GM18870 (cell line): ENCODE measurements around the gene DAW1.
"Not testable (repeated sequence)": the region's sequence is repeated elsewhere in the genome, so short reads cannot be mapped to it uniquely, and the experiment has no call there.

ENCODE experiments used
- ATAC-seq: cut with Tn5 transposase; IDR thresholded peaks from one replicate; pipeline ENCODE4 v1.9.1; 2021; ENCODE audit warnings: moderate library complexity; ENCODE audit not compliant: unreplicated experiment

Gene DAW1, protein sequence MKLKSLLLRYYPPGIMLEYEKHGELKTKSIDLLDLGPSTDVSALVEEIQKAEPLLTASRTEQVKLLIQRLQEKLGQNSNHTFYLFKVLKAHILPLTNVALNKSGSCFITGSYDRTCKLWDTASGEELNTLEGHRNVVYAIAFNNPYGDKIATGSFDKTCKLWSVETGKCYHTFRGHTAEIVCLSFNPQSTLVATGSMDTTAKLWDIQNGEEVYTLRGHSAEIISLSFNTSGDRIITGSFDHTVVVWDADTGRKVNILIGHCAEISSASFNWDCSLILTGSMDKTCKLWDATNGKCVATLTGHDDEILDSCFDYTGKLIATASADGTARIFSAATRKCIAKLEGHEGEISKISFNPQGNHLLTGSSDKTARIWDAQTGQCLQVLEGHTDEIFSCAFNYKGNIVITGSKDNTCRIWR

GRCh38 chr2:227871375-227871791 is at the start of gene DAW1:
Gene DAW1, plus strand, starts transcription at chr2:227871631. Its CDS starts 59 bp downstream, at chr2:227871690.
- ATAC-seq = no peak

DNA sequence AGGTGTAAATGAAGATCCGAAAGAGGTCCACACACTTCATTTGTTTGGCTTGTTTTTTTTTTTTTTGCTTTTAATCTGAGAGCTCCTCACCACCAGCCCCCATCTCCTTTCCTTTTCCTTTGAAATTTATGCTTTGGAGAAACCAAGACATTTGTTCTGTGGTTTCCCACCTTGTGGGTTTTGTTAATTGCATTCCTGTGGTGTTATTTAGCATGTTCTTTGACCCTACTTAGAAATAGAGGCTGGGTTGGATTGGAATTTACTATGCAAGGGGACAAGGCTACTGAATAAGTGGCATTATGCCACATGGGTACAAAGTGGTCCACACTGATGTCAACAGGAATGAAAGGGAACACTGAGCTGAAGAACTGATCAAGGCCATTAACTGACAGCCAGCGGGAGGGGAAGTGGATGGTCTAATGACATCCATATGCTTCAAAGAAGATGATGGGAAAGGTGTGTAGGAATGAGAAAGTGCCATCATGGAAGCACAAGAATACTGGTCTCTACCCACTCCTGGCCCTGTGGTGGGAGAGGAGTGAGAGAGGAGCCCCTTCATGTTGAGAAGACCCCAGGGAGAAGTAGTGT is 48.9 kb upstream of the DAW1 start:
- no peak for ATAC-seq

- ATAC-seq = no peak
These were observed 47.5 kb upstream of the DAW1 start for GRCh38 chr2:227823922-227824321.

DNA sequence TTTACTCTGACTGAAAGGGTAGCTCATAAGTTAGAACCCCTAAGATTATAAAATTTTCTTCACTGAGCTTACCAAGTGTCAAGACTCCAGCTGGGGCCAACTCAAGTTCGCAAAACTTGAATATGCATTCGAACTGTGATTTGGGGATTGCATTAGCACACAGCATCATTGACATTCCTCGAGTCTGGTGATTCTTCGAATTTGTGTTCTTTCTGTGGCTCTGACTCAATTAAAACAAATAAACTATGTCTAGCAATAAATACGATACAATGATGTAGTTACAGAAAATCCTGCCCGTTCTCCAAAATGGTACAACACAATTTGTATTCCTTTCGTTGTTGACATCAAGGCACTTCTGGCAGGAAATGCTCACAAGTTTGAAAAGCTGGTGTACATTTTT is 46.7 kb upstream of the DAW1 start:
- no peak for ATAC-seq

GRCh38 chr2:227826019-227826521 is 45.4 kb upstream of the DAW1 start:
- no peak for ATAC-seq

DNA sequence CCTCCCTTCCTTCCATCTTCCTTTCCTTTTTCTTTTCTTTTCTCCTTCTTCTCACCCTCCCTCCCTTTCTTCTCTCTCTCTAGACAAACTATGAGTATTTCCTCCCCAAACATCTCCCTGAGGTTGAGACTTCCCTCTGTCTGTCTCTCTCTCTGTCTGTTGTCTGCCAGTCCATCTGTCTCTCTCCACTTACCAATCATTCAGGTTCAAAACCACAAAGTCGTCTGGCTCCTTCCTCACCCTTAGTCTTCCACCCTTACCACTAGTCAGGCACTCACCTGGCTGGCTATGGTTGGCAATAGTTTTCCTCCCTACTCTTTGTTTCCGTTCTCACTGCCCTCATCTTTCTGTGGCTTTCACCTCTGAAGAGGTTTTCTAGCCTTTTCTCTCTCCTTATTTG is 44.9 kb upstream of the DAW1 start:
- ATAC-seq = no peak

DNA sequence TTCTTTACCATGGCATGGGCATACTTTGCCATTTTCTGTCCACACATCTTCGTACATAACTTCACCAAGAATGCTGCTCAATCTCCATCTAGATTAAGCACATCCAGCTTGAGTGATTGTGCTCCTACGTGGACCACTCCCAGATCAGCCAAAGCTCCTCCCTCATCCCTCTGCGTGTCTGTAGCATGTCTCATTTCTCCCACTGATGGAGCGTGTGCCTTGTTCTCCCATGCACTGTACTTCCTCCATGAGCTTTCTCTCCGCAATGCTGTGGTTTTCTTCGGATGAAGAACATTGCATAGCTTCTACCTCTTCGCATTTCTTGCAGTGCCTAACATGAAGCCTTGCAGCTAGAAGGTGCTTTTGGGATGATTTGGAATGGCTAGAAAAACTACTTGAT is 44.3 kb upstream of the DAW1 start:
- ATAC-seq = no peak

GRCh38 chr2:227828477-227828912 is 42.9 kb upstream of the DAW1 start:
- no peak for ATAC-seq

DNA sequence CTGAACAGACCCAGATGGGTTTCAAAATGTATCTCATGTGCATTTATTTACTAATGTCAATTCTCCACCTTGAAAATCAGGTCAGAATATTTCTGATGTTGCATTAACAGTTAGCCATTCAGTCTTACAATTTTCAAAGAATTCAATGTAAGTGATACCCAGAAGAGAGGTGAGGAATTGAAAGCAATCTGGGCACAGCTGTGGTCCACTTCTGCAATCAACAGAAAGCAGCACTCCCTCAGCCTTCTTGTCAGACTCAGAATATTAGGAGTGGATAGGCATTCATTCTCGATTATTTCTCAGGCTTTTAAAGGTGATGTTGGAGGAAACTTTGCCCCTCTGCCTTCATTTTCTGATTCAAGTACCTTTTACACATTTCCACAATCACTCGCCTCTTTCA is 42.1 kb upstream of the DAW1 start:
- ATAC-seq = no peak

DNA sequence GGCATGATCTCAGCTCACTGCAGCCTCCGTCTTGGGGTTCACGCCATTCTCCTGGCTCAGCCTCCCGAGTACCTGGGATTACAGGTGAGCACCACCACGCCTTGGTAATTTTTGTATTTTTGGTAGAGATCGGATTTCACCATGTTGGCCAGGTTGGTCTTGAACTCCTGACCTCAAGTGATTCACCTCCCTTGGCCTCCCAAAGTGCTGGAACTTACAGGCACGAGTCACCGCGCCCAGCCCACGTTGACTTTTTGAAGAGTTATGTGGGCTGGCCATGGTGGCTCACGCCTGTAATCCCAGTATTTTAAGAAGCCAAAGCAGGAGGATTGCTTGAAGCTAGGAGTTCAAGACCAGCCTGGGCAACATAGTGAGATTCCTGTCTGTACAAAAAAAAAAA is 37.0 kb upstream of the DAW1 start:
- ATAC-seq = no peak

GRCh38 chr2:227834916-227835650 is 36.3 kb upstream of the DAW1 start:
- ATAC-seq = no peak

- ATAC-seq = not testable (repeated sequence)
These were observed 31.9 kb upstream of the DAW1 start for GRCh38 chr2:227839339-227840129.

DNA sequence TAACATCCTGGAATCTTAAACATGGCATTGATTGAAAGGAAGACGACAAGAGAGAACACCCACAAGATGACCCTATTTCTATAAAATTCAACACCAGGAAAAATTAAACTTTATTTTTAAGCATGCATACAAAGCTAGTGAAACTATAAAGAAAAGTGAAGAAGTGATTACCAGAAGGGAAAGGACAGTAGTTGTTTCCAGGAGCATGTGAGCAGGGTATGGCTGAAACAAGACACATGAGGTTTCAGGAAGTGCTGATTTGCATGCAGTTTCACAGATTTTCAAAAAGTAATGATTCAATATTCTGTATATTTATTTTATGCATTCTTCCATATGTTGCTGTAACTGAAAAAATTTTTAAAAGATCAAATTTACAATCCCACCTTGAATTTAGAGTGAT is 24.6 kb upstream of the DAW1 start:
- peak; percentile 73 for ATAC-seq

GRCh38 chr2:227848146-227848545 is 23.3 kb upstream of the DAW1 start:
- peak; percentile 4 for ATAC-seq

DNA sequence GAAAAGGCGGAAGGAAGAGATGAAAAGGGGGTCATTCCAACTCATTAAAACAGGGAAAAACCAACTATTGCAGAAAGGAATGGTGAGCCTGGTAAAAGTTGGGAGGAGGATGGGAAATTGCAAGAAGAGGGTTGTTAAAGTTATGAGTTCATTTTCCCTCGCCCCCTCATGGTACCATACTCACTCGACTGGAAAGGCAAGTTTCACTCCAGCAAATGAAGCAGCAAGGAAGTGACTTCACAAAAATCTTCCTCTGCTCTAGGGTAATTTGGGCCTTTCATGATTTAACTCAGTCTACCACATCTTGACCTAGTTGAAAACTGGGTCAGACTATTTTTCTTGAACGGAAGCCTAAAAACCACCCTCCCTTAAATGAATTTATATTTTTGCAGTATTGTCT is 22.8 kb upstream of the DAW1 start:
- ATAC-seq = peak; percentile 63

- no peak for ATAC-seq
These were observed 21.5 kb upstream of the DAW1 start for GRCh38 chr2:227849906-227850305.

GRCh38 chr2:227853204-227853629 is 18.2 kb upstream of the DAW1 start:
- ATAC-seq = no peak

DNA sequence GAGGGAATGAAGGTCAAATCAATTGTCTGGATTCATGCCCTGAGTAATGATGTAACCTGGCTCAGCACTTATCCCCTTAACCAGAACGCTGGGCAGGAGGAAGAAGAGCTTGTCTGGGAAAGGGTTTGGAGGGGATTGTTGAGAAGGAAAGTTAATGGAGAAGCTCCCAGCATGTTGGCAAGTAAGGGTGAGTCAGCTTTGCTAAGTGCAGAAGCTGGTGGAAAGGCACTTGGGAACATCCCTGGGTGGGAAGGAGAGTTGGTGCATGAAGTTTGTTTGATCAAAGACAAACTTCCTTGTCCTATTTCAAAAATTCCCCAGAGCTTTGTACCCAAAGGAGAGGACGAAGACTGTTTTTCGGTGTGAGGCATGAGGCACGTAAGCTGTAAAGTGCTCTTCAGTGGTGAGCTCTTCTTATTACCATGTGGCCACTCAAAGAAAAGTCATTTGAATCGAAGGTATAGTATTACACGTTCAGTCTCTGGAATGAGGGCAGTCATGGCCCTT is 17.6 kb upstream of the DAW1 start:
- no peak for ATAC-seq

- no peak for ATAC-seq
These were observed 16.0 kb upstream of the DAW1 start for GRCh38 chr2:227855440-227855839.

DNA sequence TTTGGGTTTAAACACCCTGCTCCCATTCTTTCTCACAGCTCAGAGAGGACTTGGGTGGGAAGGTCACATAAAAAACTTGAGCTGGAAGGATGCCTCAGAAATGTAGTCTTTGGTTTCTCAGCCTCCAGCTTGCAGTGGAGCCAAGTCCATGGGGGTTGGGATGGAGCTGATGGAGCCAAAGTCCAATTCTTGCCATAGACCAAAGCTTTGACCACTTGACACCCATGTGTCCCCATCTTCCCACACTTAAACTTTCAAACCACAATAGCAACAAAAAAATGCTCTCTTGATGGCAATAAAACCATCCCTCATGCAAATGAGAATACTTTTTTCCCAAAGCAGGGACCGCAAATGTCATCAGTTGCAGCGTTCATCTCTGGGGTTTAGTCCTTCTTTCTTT is 14.7 kb upstream of the DAW1 start:
- no peak for ATAC-seq

DNA sequence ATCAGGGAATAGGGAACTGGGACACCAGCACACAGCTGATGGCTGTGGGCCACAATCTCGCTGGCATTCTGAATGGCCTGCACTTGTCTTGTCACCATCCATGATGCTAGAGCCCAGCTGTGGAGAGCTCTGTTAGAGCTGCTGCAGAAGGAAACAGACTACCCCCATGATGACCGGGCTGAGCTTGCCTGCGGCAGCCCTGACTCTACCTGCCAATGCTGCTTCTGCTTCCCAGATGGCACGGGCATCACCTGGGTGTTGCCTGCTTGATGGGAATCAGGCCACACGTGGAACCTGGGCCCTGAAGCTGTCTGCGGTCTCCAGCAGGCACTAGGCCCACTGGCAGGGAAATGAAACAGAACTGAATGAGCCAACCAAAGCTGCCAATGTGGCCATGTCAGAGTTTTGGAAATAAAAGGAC is 11.2 kb upstream of the DAW1 start:
- ATAC-seq = no peak
